HepG2 (cell line): ENCODE results near the gene ADSS1. TPM values are rescaled to one million over a fixed set of nuclear protein-coding genes. Genes with fewer than 3 reads are reported as not detected.
A peak's percentile ranks its signal among the peaks of the same experiment; 100 is the strongest.

Experiments
- ARHGAP35 ChIP-seq: sonication (generic); formaldehyde crosslinking; IDR thresholded peaks from 2 replicates; pipeline ENCODE4 v1.9.0; 2022; ENCODE audit warnings: mild to moderate bottlenecking, inconsistent platforms, moderate library complexity, missing genetic modification reagents, borderline replicate concordance
- BRD4 ChIP-seq: sonication (generic); formaldehyde crosslinking; IDR thresholded peaks from 2 replicates; pipeline ENCODE4 v1.4.0; 2020; ENCODE audit warnings: missing genetic modification reagents
- EEA1 ChIP-seq: sonication (generic); formaldehyde crosslinking; IDR thresholded peaks from 2 replicates; pipeline ENCODE4 v1.5.1; 2020; ENCODE audit warnings: mild to moderate bottlenecking, missing genetic modification reagents, borderline replicate concordance
- KAT2B ChIP-seq: fragments of 150-350 bp; IDR thresholded peaks from 2 replicates; pipeline ENCODE4 v1.6.1; 2014; ENCODE audit warnings: low read depth, low read length, borderline replicate concordance
- KAT8 ChIP-seq: IDR thresholded peaks from 2 replicates; pipeline ENCODE4 v1.6.1; 2016; ENCODE audit warnings: missing genetic modification reagents, missing compliant biosample characterization
- KDM2A ChIP-seq: sonication (generic); formaldehyde crosslinking; IDR thresholded peaks from 2 replicates; pipeline ENCODE4 v1.4.0; 2020; ENCODE audit warnings: low read depth, missing genetic modification reagents, borderline replicate concordance
- KDM5B ChIP-seq: sonication (generic); formaldehyde crosslinking; IDR thresholded peaks from 2 replicates; pipeline ENCODE4 v1.4.0; 2020; ENCODE audit warnings: missing genetic modification reagents, mild to moderate bottlenecking, borderline replicate concordance
- KLF6 ChIP-seq: IDR thresholded peaks from 2 replicates; pipeline ENCODE4 v1.8.0; 2016; ENCODE audit warnings: missing biosample characterization, missing genetic modification reagents
- MATR3 ChIP-seq: sonication (generic); formaldehyde crosslinking; IDR thresholded peaks from 2 replicates; pipeline ENCODE4 v1.4.0; 2020; ENCODE audit warnings: missing genetic modification reagents
- MTF1 ChIP-seq: sonication (generic); formaldehyde crosslinking; IDR thresholded peaks from 2 replicates; pipeline ENCODE4 v1.5.0; 2020; ENCODE audit warnings: missing genetic modification reagents
- MZF1 ChIP-seq: sonication (generic); formaldehyde crosslinking; IDR thresholded peaks from 2 replicates; pipeline ENCODE4 v1.8.1; 2023; ENCODE audit warnings: mild to moderate bottlenecking, missing genetic modification reagents, borderline replicate concordance
- NBN ChIP-seq: fragments of 450-650 bp; conservative IDR thresholded peaks from 2 replicates; pipeline ENCODE4 v1.6.1; 2017
- NFE2L1 ChIP-seq: sonication (generic); formaldehyde crosslinking; IDR thresholded peaks from 2 replicates; pipeline ENCODE4 v1.4.0; 2020; ENCODE audit warnings: missing genetic modification reagents, mild to moderate bottlenecking, borderline replicate concordance
- SMARCC2 ChIP-seq: fragments of 450-650 bp; IDR thresholded peaks from 2 replicates; pipeline ENCODE4 v1.6.1; 2017; ENCODE audit warnings: antibody characterized with exemption, mild to moderate bottlenecking
- ZNF546 ChIP-seq: sonication (generic); formaldehyde crosslinking; conservative IDR thresholded peaks from 2 replicates; pipeline ENCODE4 v1.8.1; 2023; ENCODE audit warnings: mild to moderate bottlenecking, missing genetic modification reagents
- ZNF761 ChIP-seq: sonication (generic); formaldehyde crosslinking; conservative IDR thresholded peaks from 2 replicates; pipeline ENCODE4 v1.4.0; 2020; ENCODE audit warnings: mild to moderate bottlenecking, missing genetic modification reagents
- ZSCAN25 ChIP-seq: sonication (generic); formaldehyde crosslinking; IDR thresholded peaks from 2 replicates; pipeline ENCODE4 v1.8.0; 2022; ENCODE audit warnings: mild to moderate bottlenecking, missing genetic modification reagents
- ZSCAN31 ChIP-seq: sonication (generic); formaldehyde crosslinking; IDR thresholded peaks from 2 replicates; pipeline ENCODE4 v1.5.0; 2020; ENCODE audit warnings: low read depth, mild to moderate bottlenecking, missing genetic modification reagents
- polyA plus RNA-seq, 8 experiments: library from polyadenylated mRNA; depleted of rRNA in 3 of 8; stranded (reverse) in 7 of 8; unstranded in 1 of 8; fragments of >200 nt; fragmentation: Illumina TruSeq in 4 of 8; extraction: Trizol in 4 of 8; gene quantifications; 2 replicates each; pipeline versions ENCODE4 v1.2.1 to v1.2.3, GENCODE V29; 2011 to 2016; ENCODE audit warnings: low read depth in 4 of 8, missing spikeins in 1 of 8, mixed read lengths in 1 of 8; ENCODE audit not compliant: insufficient read depth in 1 of 8
- total RNA-seq, 5 experiments: library from RNA; depleted of rRNA; stranded (reverse); fragments of >200 nt; fragmentation: Illumina TruSeq; extraction: Trizol; gene quantifications; 2 replicates each; pipeline ENCODE4 v1.2.3, GENCODE V29; 2016; ENCODE audit warnings: low read depth in 1 of 5
- TF ChIP-seq, protein P1 (sequence below): sonication (generic); formaldehyde crosslinking; IDR thresholded peaks from 2 replicates; pipeline ENCODE4 v1.5.1; 2020; ENCODE audit warnings: missing genetic modification reagents, mild to moderate bottlenecking, borderline replicate concordance
- TF ChIP-seq, protein P2 (sequence below): sonication (generic); formaldehyde crosslinking; IDR thresholded peaks from 2 replicates; pipeline ENCODE4 v1.4.0; 2020; ENCODE audit warnings: missing genetic modification reagents, mild to moderate bottlenecking, borderline replicate concordance
- TF ChIP-seq, protein P3 (sequence below): sonication (generic); formaldehyde crosslinking; IDR thresholded peaks from 2 replicates; pipeline ENCODE4 v1.8.1; 2023; ENCODE audit warnings: mild to moderate bottlenecking, missing genetic modification reagents, borderline replicate concordance
- TF ChIP-seq, protein P4 (sequence below): sonication (generic); formaldehyde crosslinking; IDR thresholded peaks from 2 replicates; pipeline ENCODE4 v1.4.0; 2020; ENCODE audit warnings: missing genetic modification reagents
- TF ChIP-seq, protein P5 (sequence below): sonication (generic); formaldehyde crosslinking; IDR thresholded peaks from 2 replicates; pipeline ENCODE4 v1.8.0; 2022; ENCODE audit warnings: low read depth, missing genetic modification reagents

The ADSS1 gene
- total and polyA plus RNA-seq, 2 of the 13 experiments (the other 11 are each of a cell fraction or from before 2014, with no cell fraction given), result 1.0 to 36.7 TPM

DNA sequence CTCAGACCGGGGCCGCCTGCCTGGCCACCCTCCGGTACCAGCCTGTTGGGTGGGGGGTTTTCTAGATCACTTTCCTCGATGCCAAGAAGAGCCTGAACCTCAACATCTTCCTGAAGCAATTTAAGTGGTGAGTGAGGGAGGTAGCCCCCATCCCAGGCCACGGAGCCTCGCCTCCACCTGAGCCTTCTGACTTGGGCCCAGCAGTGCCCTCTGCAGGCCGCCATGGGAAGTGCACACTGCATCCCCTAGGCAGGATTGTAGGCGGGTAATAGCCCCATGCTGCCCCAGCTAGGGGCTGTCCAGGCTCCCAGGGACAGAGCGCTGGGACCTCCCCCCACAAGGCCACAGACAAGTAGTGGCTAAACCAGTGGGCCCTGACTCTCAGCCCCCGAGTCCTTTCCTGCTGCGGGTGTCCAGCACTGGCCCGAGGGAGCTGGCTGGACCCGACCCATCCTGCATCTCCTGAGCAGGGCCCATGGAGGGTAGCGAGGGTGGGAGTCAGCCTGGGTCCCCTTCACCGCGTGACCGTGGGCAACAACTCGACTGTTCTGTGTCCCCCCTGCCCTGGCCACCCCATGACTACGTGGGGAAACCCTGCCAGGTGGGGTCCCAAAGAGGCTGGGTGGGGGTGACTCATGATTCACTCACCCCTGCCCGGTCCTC is 15.3 kb upstream of the ADSS1 start (continued):
- no peak for TF ChIP-seq MTF1 (CRISPR knock-in tag)
- no peak for TF ChIP-seq MATR3 (CRISPR knock-in tag)
- no peak for TF ChIP-seq SMARCC2
- TF ChIP-seq NBN, result no peak
- TF ChIP-seq, protein P1, sequence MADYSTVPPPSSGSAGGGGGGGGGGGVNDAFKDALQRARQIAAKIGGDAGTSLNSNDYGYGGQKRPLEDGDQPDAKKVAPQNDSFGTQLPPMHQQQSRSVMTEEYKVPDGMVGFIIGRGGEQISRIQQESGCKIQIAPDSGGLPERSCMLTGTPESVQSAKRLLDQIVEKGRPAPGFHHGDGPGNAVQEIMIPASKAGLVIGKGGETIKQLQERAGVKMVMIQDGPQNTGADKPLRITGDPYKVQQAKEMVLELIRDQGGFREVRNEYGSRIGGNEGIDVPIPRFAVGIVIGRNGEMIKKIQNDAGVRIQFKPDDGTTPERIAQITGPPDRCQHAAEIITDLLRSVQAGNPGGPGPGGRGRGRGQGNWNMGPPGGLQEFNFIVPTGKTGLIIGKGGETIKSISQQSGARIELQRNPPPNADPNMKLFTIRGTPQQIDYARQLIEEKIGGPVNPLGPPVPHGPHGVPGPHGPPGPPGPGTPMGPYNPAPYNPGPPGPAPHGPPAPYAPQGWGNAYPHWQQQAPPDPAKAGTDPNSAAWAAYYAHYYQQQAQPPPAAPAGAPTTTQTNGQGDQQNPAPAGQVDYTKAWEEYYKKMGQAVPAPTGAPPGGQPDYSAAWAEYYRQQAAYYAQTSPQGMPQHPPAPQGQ (CRISPR knock-in tag), result no peak
- TF ChIP-seq KLF6 (CRISPR knock-in tag), result no peak
- peak; percentile 52; the same call in 1 of the 2 replicates for TF ChIP-seq ZSCAN25 (CRISPR knock-in tag)
- TF ChIP-seq, protein P2, sequence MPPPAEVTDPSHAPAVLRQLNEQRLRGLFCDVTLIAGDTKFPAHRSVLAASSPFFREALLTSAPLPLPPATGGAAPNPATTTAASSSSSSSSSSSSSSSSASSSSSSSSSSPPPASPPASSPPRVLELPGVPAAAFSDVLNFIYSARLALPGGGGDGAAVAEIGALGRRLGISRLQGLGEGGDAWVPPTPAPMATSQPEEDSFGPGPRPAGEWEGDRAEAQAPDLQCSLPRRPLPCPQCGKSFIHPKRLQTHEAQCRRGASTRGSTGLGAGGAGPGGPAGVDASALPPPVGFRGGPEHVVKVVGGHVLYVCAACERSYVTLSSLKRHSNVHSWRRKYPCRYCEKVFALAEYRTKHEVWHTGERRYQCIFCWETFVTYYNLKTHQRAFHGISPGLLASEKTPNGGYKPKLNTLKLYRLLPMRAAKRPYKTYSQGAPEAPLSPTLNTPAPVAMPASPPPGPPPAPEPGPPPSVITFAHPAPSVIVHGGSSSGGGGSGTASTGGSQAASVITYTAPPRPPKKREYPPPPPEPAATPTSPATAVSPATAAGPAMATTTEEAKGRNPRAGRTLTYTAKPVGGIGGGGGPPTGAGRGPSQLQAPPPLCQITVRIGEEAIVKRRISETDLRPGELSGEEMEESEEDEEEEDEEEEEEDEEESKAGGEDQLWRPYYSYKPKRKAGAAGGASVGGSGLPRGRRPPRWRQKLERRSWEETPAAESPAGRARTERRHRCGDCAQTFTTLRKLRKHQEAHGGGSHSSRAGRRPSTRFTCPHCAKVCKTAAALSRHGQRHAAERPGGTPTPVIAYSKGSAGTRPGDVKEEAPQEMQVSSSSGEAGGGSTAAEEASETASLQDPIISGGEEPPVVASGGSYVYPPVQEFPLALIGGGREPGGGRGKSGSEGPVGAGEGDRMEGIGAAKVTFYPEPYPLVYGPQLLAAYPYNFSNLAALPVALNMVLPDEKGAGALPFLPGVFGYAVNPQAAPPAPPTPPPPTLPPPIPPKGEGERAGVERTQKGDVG, result no peak
- TF ChIP-seq, protein P3, sequence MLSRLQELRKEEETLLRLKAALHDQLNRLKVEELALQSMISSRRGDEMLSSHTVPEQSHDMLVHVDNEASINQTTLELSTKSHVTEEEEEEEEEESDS (CRISPR knock-in tag), result no peak
- no peak for TF ChIP-seq BRD4 (CRISPR knock-in tag)
- no peak for TF ChIP-seq KAT2B
- TF ChIP-seq ZNF761 (CRISPR knock-in tag), result no peak
- TF ChIP-seq, protein P4, sequence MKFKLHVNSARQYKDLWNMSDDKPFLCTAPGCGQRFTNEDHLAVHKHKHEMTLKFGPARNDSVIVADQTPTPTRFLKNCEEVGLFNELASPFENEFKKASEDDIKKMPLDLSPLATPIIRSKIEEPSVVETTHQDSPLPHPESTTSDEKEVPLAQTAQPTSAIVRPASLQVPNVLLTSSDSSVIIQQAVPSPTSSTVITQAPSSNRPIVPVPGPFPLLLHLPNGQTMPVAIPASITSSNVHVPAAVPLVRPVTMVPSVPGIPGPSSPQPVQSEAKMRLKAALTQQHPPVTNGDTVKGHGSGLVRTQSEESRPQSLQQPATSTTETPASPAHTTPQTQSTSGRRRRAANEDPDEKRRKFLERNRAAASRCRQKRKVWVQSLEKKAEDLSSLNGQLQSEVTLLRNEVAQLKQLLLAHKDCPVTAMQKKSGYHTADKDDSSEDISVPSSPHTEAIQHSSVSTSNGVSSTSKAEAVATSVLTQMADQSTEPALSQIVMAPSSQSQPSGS, result no peak
- TF ChIP-seq ZSCAN31 (CRISPR knock-in tag), result no peak
- TF ChIP-seq NFE2L1 (CRISPR knock-in tag), result no peak
- TF ChIP-seq KDM2A (CRISPR knock-in tag), result peak; percentile 71; the same call in 1 of the 2 replicates
- TF ChIP-seq MZF1 (CRISPR knock-in tag), result no peak
- no peak for TF ChIP-seq ZNF546
- peak; percentile 53; the same call in 1 of the 2 replicates for TF ChIP-seq KDM5B (CRISPR knock-in tag)
- TF ChIP-seq ARHGAP35, result no peak
- TF ChIP-seq, protein P5, sequence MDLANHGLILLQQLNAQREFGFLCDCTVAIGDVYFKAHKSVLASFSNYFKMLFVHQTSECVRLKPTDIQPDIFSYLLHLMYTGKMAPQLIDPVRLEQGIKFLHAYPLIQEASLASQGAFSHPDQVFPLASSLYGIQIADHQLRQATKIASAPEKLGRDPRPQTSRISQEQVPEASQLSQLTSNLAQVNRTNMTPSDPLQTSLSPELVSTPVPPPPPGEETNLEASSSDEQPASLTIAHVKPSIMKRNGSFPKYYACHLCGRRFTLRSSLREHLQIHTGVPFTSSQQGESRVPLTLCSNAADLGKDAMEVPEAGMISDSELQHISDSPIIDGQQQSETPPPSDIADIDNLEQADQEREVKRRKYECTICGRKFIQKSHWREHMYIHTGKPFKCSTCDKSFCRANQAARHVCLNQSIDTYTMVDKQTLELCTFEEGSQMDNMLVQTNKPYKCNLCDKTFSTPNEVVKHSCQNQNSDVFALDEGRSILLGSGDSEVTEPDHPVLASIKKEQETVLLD (CRISPR knock-in tag), result no peak
- no peak for TF ChIP-seq KAT8
- TF ChIP-seq EEA1, result no peak
